Testis (tissue), 3 donors: Measurements from ENCODE around the gene CDH4. TPM values are rescaled to one million over a fixed set of nuclear protein-coding genes. Genes with fewer than 3 reads are reported as not detected.

Experiments used
- DNase-seq: peaks from one replicate; pipeline ENCODE4 v3.0.0-alpha.2; 2019
- H3K27ac ChIP-seq, 2 donors: fragments of 200-600 bp; sonication (generic); one replicate each; pipeline ENCODE4 v1.5.1; 2019
- H3K27me3 ChIP-seq: fragments of 200-600 bp; sonication (generic); one replicate; pipeline ENCODE4 v1.5.1; 2019
- H3K36me3 ChIP-seq: fragments of 200-600 bp; sonication (generic); one replicate; pipeline ENCODE4 v1.5.1; 2017; ENCODE audit warnings: low read depth; ENCODE audit errors: missing control alignments
- H3K4me1 ChIP-seq: fragments of 200-600 bp; sonication (generic); one replicate; pipeline ENCODE4 v1.5.1; 2019
- H3K4me3 ChIP-seq, 2 donors: fragments of 200-600 bp; sonication (generic); one replicate each; pipeline ENCODE4 v1.5.1; 2017 to 2019
- H3K9me3 ChIP-seq: fragments of 200-600 bp; sonication (generic); one replicate; pipeline ENCODE4 v1.5.1; 2017
- POLR2A ChIP-seq: fragments of 450-650 bp; IDR thresholded peaks from one replicate; pipeline ENCODE4 v1.6.1; 2017; ENCODE audit warnings: antibody characterized with exemption, mild to moderate bottlenecking, moderate library complexity
- WGBS, 2 donors: methylation state at CpG; one replicate each; pipeline ENCODE4 v1.1.5; 2018; 5-methylcytosine and 5-hydroxymethylcytosine counted together
- intact Hi-C: fragments of 100-400 bp; cut with DNase I; formaldehyde crosslinking; loops from one replicate; pipeline ENCODE4 v1.15.1; 2023; ENCODE audit warnings: low total_unique reads
- polyA plus RNA-seq: library from polyadenylated mRNA; stranded (reverse); fragments of 350-450 nt; fragmentation: Illumina TruSeq; extraction: RNeasy Lipid Tissue Mini Kit (QIAGEN cat#74804); gene quantifications from one replicate; pipeline ENCODE4 v1.2.3, GENCODE V29; 2014; ENCODE audit warnings: low read depth, low replicate concordance; ENCODE audit not compliant: insufficient read depth
- total RNA-seq, 2 donors: library from RNA; depleted of rRNA; stranded (reverse); fragments of >200 nt; gene quantifications; one replicate each; pipeline ENCODE4 v1.2.3, GENCODE V29; 2016
- TF ChIP-seq, protein P1 (sequence below), 3 experiments: fragments of 450-650 bp in 2 of 3; fragments of 200-600 bp in 1 of 3; sonication (generic) in 1 of 3; IDR thresholded peaks; one replicate each; pipeline ENCODE4 v1.5.1; 2016 to 2019; ENCODE audit warnings: antibody characterized with exemption in 3 of 3, mild to moderate bottlenecking in 2 of 3, moderate library complexity in 1 of 3

Gene CDH4
- total and polyA plus RNA-seq, 3 donors from 2014 or later, result 1.4 to 3.3 (median 1.9) TPM

DNA sequence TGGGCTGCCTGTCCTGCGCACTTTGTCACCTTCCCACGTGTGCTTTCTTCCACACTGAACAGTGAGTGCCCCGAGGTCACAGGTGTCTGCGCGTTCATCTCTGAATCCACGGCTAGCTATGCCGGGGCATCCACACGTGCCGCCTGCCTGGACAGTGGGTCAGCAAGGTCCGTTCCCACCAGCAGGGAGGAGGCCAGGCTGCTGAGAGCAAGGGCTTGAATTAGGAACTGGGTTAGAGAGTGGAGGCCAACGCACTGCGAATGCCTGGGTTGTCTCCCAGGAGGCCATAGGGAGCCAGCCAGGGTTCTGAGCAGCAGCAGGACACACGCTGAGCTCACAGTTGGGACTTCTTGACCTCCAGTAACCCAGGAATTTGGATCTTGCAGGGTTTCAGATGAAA lies 565.5 kb downstream of the CDH4 start:
- 82 to 88% methylated on average over 13 of the region's 13 CpGs for WGBS, 2 donors
- intact Hi-C loops, result no loop called here
- Histone ChIP-seq H3K27me3 (no peaks in the 10 kb centered on the region), H3K27ac (no peak overlapping the region), H3K4me1 (no peaks in the 10 kb centered on the region), H3K4me3 (no peak overlapping the region), H3K36me3 (no peaks in the 10 kb centered on the region), H3K9me3 (no peaks in the 10 kb centered on the region)
- DNase-seq, result no peak
- TF ChIP-seq, protein P1, sequence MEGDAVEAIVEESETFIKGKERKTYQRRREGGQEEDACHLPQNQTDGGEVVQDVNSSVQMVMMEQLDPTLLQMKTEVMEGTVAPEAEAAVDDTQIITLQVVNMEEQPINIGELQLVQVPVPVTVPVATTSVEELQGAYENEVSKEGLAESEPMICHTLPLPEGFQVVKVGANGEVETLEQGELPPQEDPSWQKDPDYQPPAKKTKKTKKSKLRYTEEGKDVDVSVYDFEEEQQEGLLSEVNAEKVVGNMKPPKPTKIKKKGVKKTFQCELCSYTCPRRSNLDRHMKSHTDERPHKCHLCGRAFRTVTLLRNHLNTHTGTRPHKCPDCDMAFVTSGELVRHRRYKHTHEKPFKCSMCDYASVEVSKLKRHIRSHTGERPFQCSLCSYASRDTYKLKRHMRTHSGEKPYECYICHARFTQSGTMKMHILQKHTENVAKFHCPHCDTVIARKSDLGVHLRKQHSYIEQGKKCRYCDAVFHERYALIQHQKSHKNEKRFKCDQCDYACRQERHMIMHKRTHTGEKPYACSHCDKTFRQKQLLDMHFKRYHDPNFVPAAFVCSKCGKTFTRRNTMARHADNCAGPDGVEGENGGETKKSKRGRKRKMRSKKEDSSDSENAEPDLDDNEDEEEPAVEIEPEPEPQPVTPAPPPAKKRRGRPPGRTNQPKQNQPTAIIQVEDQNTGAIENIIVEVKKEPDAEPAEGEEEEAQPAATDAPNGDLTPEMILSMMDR (IDR thresholded peaks at IDR 0.05), result no peak
- no peak for TF ChIP-seq POLR2A

DNA sequence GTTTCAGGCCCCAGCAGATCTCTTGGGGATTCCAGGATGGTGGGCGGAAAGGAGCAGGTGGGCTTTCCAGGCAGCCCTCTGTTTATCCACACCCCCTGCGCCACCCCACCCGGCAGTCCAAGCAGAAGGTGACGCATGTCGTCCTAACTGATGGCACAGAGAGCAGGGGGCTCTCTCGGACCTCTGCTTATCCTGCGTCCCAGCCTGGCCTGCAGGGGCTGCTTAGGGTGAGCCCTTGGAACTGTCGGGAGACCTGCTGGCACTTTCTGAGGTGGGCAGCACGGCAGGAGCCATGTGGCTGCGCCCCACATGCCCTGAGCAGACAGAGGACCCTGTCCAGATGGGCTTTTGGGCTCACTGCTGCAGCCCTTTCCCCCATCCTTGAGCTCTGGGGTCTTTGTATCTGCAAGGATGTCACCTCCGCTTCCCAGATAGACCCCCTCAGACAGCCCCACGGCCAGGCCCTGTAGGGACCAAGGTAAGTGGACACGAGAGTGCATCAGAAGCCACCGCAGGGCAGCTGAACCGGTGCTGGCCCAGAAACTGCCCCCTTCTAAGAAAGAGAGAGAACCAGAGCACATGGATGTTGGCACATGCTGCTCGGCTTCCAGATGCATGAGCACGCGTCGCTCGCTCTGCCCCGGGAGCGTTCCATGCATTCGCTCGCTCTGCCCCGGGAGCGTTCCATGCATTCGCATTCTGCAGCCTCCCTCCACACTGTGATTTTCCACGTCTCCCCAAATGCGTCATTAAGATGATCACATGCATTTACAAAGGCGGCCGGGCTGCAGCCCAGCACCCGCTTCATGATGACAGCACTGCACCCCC lies 566.9 kb downstream of the CDH4 start:
- Histone ChIP-seq H3K4me3 (no peak overlapping the region), H3K36me3 (no peaks in the 10 kb centered on the region), H3K27ac (no peak overlapping the region), H3K27me3 (no peaks in the 10 kb centered on the region), H3K9me3 (no peaks in the 10 kb centered on the region), H3K4me1 (no peaks in the 10 kb centered on the region)
- WGBS, 2 donors, result 88 to 94% methylated on average over 31 to 32 of the region's 32 CpGs
- DNase-seq, result no peak
- intact Hi-C loops, result no loop called here
- TF ChIP-seq, protein P1 (IDR thresholded peaks at IDR 0.05), result no peak
- TF ChIP-seq POLR2A, result no peak

GRCh38 chr20:61819574-61819846 lies 567.4 kb downstream of the CDH4 start:
- Histone ChIP-seq H3K27ac (no peak overlapping the region), H3K9me3 (no peaks in the 10 kb centered on the region), H3K27me3 (no peaks in the 10 kb centered on the region), H3K36me3 (no peaks in the 10 kb centered on the region), H3K4me3 (no peak overlapping the region), H3K4me1 (no peaks in the 10 kb centered on the region)
- 80 to 81% methylated on average over 3 of the region's 3 CpGs for WGBS, 2 donors
- intact Hi-C loops, result no loop called here
- DNase-seq, result no peak
- no peak for TF ChIP-seq POLR2A
- TF ChIP-seq, protein P1 (IDR thresholded peaks at IDR 0.05), result no peak

DNA sequence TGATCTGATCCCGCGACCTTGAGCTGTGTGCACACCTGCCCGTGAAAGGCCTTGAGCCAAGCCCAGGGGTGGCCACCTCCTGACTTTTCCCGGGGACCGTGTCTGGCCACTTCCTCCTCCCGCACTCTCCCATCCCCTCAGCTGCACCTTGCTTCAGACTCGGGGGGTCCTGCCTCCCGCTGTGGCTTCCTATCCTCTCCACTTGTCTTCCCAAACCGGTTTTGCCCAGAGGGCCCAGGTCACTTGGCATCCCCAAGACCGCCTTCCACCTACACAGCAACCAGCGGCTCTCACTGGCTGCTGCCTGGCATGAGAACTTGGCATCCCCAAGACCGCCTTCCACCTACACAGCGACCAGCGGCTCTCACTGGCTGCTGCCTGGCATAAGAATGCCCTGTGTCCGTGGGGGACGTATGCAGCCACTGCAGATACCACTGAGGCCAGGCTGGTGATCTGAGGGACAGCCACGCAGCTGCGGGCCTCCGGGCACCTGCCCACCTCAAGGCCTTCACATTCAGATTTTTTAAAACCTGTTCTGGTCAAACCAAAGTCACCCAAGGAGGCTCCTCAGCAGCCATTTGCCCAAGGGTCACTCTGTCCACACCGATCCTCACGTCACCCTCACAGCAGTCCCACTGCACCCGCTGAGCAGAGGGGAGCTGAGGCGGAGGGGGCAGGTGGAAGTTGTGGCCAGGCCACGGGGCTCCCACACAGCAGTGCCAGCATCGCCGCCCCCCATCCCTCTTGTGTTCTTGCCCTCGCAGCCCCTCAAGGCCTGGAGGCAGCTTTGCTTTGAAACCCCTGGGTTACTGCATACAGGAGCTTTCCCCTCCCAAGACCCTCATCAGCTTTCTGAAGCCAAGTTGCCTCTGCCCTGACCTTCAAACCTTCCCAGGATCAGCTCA lies 568.1 kb downstream of the CDH4 start:
- H3K27ac ChIP-seq, result no peak overlapping the region
- intact Hi-C loops, result no loop called here
- no peaks in the 10 kb centered on the region for H3K27me3 ChIP-seq
- H3K36me3 ChIP-seq, result no peaks in the 10 kb centered on the region
- H3K4me1 ChIP-seq, result no peaks in the 10 kb centered on the region
- H3K9me3 ChIP-seq, result no peaks in the 10 kb centered on the region
- no peak for DNase-seq
- WGBS, 2 donors, result 89 to 91% methylated on average over 20 to 27 of the region's 27 CpGs
- H3K4me3 ChIP-seq, result no peak overlapping the region
- no peak for TF ChIP-seq POLR2A
- TF ChIP-seq, protein P1 (IDR thresholded peaks at IDR 0.05), result no peak
